Midbrain (tissue), 1 donor: Measurements from ENCODE around the gene CDC6.

Experiments used
- DNase-seq: peaks from one replicate; lab custom pipeline; 2025; lab: John Stamatoyannopoulos, UW

Gene CDC6

GRCh38 chr17:40352237-40352778 is 64.6 kb downstream of the CDC6 start:
- no peak for DNase-seq

- no peak for DNase-seq
Observed at GRCh38 chr17:40352779-40353394, 65.2 kb downstream of the CDC6 start.
